ENCODE data around the gene GDI2. TPM values are rescaled to one million over a fixed set of nuclear protein-coding genes. Genes with fewer than 3 reads are reported as not detected.

GDI2 gene
- total RNA-seq, 3 donors from 2014 or later, result 185 to 239 (median 211) TPM

- no peak for ATAC-seq
- H3K4me3 ChIP-seq, result no peak overlapping the region
- no peak for TF ChIP-seq CTCF (IDR thresholded peaks at IDR 0.05)
- H3K36me3 ChIP-seq (ENCODE audit: low read depth), result no peaks in the 10 kb centered on the region
- intact Hi-C loops (cut with DNase I, micrococcal nuclease), result no loop called here
- H3K9me3 ChIP-seq, result no peaks in the 10 kb centered on the region
- peak in 1 of 3 donors; percentile 43 for DNase-seq
- H3K4me1 ChIP-seq (ENCODE audit: low read depth), result peaks cover 9% of the 10 kb centered on the region
Measured at GRCh38 chr10:5746197-5746596, 67.0 kb downstream of the GDI2 start.

- H3K9me3 ChIP-seq, result no peaks in the 10 kb centered on the region
- H3K4me1 ChIP-seq (ENCODE audit: low read depth), result peaks cover 9% of the 10 kb centered on the region
- intact Hi-C loops (cut with DNase I, micrococcal nuclease), result no loop called here
- no peak overlapping the region for H3K4me3 ChIP-seq
- ATAC-seq (peak; percentile 98), DNase-seq (peak in 2 of 3 donors; percentile 42 to 67)
- no peaks in the 10 kb centered on the region for H3K36me3 ChIP-seq (ENCODE audit: low read depth)
- no peak for TF ChIP-seq CTCF (IDR thresholded peaks at IDR 0.05)
Measured at GRCh38 chr10:5744849-5745248, 68.4 kb downstream of the GDI2 start.

- no peak for ATAC-seq
- TF ChIP-seq CTCF (IDR thresholded peaks at IDR 0.05), result no peak
- no peaks in the 10 kb centered on the region for H3K36me3 ChIP-seq (ENCODE audit: low read depth)
Measured at GRCh38 chr10:5743736-5744135, 69.5 kb downstream of the GDI2 start.

GRCh38 chr10:5742116-5742515 is 71.1 kb downstream of the GDI2 start:
- H3K9me3 ChIP-seq, result no peaks in the 10 kb centered on the region
- H3K4me3 ChIP-seq, result no peak overlapping the region
- DNase-seq, result no peak
- intact Hi-C loops (cut with DNase I, micrococcal nuclease), result no loop called here
- no peaks in the 10 kb centered on the region for H3K36me3 ChIP-seq (ENCODE audit: low read depth)
- ATAC-seq, result no peak
- TF ChIP-seq CTCF (IDR thresholded peaks at IDR 0.05), result no peak
- peaks cover 9% of the 10 kb centered on the region for H3K4me1 ChIP-seq (ENCODE audit: low read depth)

More at GRCh38 chr10:5743736-5744135, 69.5 kb downstream of the GDI2 start:
- intact Hi-C loops (cut with DNase I, micrococcal nuclease), result no loop called here
- DNase-seq, result no peak
- Histone ChIP-seq H3K4me3 (no peak overlapping the region), H3K9me3 (no peaks in the 10 kb centered on the region), H3K4me1 (ENCODE audit: low read depth) (peaks cover 9% of the 10 kb centered on the region)

- Histone ChIP-seq H3K4me1 (ENCODE audit: low read depth) (peaks cover 9% of the 10 kb centered on the region), H3K9me3 (no peaks in the 10 kb centered on the region), H3K36me3 (ENCODE audit: low read depth) (no peaks in the 10 kb centered on the region), H3K4me3 (no peak overlapping the region)
- no peak for TF ChIP-seq CTCF (IDR thresholded peaks at IDR 0.05)
- DNase-seq (no peak), ATAC-seq (no peak)
- intact Hi-C loops (cut with DNase I, micrococcal nuclease), result no loop called here
Measured at GRCh38 chr10:5741276-5741675, 72.0 kb downstream of the GDI2 start.

GRCh38 chr10:5738427-5738826 is 74.8 kb downstream of the GDI2 start:
- no peak for TF ChIP-seq CTCF (IDR thresholded peaks at IDR 0.05)
- ATAC-seq (no peak), DNase-seq (no peak)
- H3K9me3 ChIP-seq, result no peaks in the 10 kb centered on the region
- H3K4me3 ChIP-seq, result no peak overlapping the region
- intact Hi-C loops (cut with DNase I, micrococcal nuclease), result no loop called here
- H3K36me3 ChIP-seq (ENCODE audit: low read depth), result no peaks in the 10 kb centered on the region
- H3K4me1 ChIP-seq (ENCODE audit: low read depth), result no peaks in the 10 kb centered on the region

Measured in mucosa of descending colon (tissue), 3 donors.